NT2/D1 (cell line): Measurements from ENCODE around the gene NOP56.
"Not testable (repeated sequence)": the region's sequence is repeated elsewhere in the genome, so short reads cannot be mapped to it uniquely, and the experiment has no call there.

Experiments used
- SUZ12 ChIP-seq: IDR thresholded peaks from 2 replicates; pipeline ENCODE4 v1.6.1; 2011; ENCODE audit not compliant: insufficient read length, insufficient read depth; ENCODE audit errors: extremely low read depth
- YY1 ChIP-seq: IDR thresholded peaks from 2 replicates; pipeline ENCODE4 v1.6.1; 2011; ENCODE audit not compliant: insufficient read length, insufficient read depth
- ZNF274 ChIP-seq: IDR thresholded peaks from 2 replicates; pipeline ENCODE4 v1.6.1; 2011; ENCODE audit warnings: mild to moderate bottlenecking, low read depth, low read length

- not testable (repeated sequence) for TF ChIP-seq ZNF274, YY1, SUZ12
Observed at GRCh38 chr20:2682040-2682439, 29.6 kb downstream of the NOP56 start.
